ENCODE results near the gene TBC1D20.

DNA sequence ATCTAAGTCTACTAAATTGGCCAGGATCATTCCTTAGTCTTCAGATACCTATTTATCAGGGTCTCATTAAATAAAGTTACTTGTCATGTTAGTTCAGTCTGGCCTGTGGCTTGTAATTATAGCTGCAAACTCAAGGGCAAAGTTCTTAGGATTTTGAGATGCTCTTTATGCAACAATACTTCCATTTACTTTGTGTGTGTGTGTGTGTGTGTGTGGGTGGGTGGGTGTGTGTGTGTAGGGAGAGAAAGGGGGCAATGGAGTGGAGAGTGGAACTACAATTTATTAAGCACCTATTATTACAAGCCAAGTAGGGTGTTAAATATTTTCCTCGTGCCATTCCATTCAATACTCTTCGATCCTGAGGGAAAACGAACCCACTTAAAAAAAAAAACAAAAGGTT, 17.7 kb upstream of the TBC1D20 start:
- TF ChIP-seq ZC3H10 (CRISPR knock-in tag; IDR thresholded peaks at IDR 0.05) (no peak), ZFP30 (CRISPR knock-in tag; IDR thresholded peaks at IDR 0.05) (no peak)
